Activated T-helper 1 cell treated with anti-CD3 and anti-CD28 coated beads, Interleukin-2, amount 50 U/mL, for 16 hours (primary cell): ENCODE data around the gene MED23.

Experiments used
- DNase-seq, 2 donors: peaks; one replicate each; pipeline ENCODE4 v3.0.0-alpha.2; 2020; ENCODE audit warnings: low read depth in 1 of 2, low spot score in 1 of 2

Gene MED23, protein sequence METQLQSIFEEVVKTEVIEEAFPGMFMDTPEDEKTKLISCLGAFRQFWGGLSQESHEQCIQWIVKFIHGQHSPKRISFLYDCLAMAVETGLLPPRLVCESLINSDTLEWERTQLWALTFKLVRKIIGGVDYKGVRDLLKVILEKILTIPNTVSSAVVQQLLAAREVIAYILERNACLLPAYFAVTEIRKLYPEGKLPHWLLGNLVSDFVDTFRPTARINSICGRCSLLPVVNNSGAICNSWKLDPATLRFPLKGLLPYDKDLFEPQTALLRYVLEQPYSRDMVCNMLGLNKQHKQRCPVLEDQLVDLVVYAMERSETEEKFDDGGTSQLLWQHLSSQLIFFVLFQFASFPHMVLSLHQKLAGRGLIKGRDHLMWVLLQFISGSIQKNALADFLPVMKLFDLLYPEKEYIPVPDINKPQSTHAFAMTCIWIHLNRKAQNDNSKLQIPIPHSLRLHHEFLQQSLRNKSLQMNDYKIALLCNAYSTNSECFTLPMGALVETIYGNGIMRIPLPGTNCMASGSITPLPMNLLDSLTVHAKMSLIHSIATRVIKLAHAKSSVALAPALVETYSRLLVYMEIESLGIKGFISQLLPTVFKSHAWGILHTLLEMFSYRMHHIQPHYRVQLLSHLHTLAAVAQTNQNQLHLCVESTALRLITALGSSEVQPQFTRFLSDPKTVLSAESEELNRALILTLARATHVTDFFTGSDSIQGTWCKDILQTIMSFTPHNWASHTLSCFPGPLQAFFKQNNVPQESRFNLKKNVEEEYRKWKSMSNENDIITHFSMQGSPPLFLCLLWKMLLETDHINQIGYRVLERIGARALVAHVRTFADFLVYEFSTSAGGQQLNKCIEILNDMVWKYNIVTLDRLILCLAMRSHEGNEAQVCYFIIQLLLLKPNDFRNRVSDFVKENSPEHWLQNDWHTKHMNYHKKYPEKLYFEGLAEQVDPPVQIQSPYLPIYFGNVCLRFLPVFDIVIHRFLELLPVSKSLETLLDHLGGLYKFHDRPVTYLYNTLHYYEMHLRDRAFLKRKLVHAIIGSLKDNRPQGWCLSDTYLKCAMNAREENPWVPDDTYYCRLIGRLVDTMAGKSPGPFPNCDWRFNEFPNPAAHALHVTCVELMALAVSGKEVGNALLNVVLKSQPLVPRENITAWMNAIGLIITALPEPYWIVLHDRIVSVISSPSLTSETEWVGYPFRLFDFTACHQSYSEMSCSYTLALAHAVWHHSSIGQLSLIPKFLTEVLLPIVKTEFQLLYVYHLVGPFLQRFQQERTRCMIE (N-terminal part only)

DNA sequence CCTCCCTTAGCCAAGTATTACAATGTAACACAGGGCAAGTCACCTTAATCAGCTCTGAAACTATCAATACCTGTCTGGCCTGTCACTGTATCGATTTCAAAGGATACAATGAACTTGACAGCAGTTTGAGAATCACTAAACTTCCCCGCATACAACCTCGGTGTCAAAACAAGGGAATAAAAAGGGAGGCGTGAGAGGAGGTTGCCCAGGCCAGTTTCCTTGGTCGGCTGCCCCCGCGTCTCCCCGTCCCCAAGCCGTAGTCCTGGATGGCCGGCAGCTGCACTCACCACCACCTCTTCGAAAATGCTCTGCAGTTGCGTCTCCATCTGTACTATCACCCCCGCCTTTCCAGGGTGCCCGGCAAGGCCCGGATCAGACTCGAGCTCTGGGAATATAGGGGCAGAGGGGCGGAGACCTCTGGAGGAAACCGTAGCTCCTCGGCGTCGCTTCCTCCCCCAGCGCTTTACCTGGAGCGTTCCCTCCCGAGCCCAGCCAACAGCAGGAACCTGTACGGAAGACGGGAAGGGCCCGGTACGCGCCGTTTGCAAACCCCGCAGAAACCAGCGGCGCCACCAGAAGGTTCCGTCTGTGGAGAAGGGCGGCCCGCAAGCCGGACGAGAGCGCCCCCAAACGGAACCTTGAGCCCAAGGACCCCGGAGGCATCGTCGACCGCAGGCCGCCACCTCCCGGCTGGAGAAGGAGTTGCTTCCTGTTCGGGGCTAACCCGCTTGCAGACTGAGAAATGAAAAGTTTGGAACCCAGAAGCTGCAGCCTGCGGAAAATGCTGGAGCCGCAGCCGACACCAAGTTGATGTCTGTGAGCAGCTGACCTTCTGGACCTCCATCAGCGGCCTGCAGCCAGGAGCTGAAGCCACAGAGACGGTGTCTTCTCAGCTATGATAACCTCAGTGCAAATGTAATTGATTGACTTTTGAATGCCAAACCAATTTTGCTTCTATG, at the start of gene MED23:
MED23 (minus strand) TSS at position 519 of the 959 bp plus-strand sequence; CDS start at position 326, 193 bp downstream.
- peak; percentile 91 to 93 for DNase-seq

DNA sequence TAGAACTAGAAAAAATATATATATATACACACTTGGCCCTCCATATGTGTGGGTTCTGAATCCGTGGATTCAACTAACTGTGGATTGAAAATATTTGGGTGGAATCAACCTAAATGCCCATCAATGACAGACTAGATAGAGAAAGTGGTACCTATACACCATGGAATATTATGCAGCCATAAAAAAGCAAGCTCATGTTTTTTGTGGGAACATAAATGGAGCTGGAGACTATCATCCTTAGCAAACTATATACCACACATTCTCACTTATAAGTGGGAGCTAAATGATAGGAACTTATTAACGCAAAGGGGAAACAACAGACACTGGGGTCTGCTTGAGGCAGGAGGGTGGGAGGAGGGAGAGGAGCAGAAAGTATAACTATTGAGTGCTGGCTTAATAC, 45.1 kb upstream of the MED23 start:
- DNase-seq: no peak

DNA sequence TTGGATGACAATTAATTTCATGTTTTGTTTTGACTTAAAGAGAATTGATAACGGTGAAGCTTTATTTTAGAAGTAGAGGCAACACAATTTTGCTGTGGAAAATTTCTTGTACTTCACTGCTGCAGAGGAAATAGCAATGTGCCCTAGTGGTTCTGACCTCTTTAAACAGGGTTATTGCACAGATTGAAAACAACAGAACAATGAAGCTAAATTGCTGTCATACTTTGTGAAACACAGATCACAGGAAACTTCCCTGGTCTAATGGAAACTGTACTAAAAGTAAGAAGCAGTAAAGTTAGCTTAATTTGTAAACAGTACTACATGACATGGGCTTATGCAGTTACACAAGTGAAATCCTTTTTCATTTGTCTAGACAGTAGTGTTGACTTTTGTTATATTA, 41.8 kb upstream of the MED23 start:
- no peak for DNase-seq

DNA sequence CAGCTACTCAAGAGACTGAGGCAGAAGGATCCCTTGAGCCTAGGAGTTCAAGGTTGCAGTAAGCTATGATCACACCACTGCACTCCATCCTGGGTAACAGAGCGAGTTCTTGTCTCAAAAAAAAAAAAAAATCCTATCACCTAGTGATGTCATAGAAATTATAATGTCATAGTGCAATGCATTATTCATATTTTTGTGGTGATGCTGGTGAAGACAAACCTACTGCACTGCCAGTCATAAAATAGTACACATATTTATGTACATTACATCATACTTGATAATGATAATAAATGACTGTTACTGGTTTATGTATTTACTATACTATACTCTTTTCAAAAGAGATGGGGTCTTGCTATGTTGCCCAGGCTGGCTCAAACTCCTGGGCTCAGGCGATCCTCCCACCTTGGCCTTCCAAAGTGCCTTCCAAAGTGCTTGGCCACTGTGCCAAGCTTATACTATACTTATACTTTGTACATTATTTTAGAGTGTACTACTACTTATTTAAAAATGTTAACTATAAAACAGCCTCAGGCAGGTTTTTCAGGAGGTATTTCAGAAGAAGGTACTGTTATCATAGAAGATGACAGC, 35.6 kb upstream of the MED23 start:
- no peak for DNase-seq

DNA sequence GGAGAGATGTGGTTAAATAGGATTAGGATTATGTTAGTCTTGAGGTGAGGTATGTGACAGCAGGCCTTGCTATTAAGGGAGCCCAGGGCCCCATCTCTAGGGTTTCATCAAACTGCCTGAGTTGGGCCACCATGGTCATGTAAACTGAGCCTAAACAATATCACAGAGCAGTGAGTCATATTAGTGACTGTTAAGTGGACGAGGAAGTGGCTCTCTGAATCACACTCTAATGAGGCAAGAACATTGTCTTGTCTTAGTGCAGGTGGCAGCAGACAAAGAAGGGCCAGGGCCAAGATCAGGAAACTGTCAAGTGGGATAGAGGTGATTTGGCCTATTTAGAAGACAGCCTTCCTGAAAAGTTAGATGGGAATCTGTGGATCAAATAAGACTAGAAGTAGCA, 32.2 kb upstream of the MED23 start:
- DNase-seq: no peak

DNA sequence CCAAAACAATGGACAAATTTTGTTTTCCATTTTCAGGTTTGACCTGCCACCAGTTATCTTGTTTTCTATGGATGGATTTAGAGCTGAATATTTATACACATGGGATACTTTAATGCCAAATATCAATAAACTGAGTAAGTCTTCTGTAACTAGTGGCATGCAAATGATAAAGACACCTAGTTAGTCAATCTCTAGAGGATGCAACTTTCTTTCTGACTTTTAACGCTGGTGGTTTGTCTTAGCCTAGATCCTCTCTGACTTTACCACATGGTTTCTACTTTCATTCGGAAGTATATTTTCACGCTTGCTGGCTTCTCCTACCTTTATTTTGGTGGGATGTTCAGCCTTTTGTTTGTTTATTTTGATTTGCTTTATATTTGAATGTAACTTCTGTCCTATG, 30.2 kb upstream of the MED23 start:
- no peak for DNase-seq

DNA sequence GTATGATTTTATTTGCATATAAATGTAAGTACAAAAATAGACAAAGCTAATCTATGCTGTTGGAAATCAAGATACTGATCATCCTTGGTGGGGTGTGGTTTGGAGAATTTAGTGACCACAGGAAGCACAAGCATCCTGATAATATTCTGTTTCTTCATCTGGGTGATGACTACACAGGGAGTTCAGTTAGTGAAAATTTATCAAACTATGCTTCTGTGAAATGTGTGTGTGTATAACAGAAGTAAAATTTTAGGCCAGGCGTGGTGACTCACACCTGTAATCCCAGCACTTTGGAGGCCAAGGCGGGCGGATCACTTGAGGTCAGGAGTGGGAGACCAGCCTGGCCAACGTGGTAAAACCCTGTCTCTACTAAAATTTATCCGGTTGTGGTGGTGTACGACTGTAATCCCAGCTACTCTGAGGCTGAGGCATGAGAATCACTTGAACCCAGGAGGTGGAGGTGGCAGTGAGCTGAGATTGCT, 29.6 kb upstream of the MED23 start:
- DNase-seq: no peak

DNA sequence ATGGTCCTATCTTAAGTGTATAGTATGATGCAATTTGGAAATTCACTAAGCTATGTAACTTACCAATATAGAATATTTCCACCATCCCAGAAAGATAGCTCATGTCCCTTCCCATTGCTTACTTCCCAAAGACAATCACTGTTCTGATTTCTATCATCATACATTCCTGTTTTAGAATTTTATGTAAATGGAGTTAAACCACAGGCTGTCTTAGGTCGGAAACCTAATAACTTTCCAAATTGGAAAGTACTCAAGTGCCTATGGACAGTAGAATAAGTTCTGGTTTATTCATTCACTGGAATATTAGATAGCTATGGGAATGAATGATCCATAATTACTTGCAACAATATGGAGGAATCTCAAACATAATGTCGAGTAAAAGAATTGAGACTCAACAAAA, 29.2 kb upstream of the MED23 start:
- DNase-seq: no peak

DNA sequence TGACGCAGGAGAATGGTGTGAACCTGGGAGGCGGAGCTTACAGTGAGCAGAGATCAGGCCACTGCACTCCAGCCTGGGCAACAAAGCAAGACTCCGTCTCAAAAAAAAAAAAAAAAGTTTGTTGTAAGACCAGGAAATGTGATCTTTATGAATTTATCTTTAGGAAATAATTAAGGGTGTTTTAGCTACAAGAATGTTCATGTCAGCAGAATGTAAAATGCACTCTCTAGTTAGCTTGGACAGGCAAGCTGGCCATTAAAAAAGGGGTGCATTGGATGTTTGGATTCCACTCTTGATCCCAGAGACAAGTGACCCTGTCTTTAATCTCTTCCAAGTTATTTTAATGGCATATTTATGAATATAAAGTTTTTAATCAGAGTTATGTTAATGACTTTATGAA, 28.6 kb upstream of the MED23 start:
- DNase-seq: no peak

DNA sequence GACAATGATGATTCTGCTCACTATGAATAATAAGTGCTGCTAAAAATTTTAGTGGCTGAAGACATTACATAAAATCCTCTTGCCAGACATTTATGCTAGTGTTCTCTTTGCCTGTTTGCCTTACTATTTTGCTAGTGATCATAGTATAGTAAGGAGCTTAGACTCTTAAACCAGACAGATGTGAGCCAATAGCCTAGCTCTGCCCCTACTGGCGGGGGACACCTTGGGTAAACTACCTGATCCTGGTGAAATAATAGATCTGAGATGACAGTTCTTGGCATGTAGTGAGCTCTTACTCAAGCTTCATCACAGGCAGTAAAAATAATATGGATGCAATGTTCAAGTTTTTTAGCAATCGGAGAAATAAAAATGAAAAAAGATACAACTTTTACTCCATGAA, 27.9 kb upstream of the MED23 start:
- DNase-seq: no peak

DNA sequence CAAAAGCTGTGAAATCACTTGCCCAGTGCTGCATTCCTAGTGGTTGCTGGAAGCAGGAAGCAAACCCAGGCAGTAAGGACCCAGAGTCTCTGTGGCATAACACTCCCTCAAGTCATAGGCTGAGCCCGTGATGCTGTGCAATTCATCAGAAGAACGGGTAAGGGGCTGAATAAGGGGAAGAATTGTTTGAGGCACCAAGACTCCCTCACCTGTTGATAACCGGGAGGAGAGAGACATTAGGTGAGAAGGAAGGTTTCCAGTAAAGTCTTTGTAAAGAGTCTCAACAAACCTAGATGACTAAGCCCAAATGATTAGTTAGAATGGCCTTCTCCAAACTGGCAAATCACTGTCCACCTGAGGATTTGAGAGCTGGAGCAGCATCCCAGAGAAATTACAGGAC, 27.3 kb upstream of the MED23 start:
- DNase-seq: no peak

DNA sequence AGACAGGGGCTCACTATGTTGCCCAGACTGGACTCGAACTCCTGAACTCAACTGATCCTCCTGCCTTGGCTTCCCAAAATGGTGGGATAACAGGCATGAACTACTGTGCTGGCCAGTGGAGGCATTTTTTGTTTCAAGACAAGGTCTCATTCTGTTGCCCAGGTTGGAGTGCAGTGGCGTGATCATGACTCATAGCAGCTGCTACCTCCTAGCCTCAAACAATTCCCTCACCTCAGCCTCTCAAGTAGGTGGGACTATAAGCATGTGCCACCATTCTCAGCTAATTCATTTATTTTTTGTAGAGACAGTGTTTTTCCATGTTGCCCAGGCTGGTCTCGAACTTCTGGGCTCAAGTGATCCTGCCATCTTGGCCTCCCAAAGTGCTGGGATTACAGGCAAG, 26.3 kb upstream of the MED23 start:
- DNase-seq: no peak

DNA sequence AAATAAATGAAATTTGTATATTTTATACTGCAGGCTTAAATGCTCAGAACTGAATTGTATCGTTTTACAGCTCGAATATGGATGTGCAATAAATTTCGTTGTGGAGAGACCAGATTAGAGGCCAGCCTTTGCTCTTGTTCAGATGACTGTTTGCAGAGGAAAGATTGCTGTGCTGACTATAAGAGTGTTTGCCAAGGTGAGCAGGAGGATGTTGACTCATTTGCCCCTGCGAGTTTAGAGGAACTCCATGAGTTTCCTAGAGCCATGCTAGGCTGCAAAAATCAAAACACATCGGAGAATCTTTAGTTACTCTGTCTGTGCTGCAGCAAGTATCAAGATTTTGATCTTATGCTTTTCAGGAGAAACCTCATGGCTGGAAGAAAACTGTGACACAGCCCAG, 24.4 kb upstream of the MED23 start:
- no peak for DNase-seq

DNA sequence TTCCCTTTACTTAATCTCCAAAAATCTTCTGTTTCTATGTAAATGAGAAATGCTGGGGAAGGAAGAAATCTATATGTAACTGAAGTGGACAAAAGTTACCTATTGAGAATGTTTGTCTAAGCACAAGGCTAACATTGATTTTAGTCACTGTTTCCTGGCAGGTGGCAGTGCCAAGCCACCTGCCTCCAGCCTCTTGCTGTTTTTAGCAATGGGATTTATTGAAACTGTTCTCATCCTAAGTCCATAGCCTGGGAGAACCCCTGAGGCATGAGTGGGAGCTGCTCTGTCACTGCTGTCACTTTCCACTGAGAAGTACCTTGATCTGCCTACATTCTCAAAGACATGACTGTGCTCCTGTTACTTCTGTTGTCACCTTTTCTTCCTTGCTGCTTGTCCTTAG, 23.7 kb upstream of the MED23 start:
- DNase-seq: no peak

DNA sequence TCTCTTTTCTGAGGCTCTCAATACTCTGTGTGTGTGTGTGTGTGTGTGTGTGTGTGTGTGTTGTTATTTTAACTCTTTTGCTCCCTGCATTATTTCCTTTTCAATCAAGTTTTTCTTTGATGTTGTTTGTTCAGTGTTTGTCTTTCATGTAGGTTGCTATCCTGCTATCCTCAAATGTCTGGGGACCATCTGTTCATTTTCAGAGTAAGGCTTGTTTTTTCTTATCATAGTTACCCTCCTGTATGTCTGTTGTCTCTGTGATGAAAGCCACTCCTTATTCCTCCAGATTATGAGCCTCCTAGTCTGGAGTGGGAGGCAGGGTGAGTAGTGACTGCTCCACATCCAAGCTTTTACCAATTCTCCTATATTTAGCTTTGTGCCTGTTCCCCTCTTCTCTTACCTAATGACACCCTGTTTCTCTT, 18.2 kb upstream of the MED23 start:
- DNase-seq: no peak

DNA sequence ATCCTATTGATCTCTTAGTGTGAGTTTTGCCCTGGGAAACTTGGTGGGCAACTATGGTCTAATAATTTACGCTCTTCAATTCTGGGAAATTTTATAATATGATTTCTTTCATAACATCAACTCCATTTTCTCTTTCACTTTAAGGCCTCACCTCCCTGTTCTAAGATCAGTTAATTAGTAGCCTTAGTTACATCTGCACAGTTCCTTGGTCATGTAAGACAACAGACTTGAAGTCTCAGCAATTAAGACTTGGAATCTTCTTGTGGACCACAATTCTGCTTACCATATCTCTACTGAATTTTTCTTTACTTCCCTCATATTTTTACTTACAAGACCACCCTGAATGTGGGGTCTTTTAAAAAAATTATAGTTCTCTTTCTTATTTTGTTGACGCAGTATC, 17.8 kb upstream of the MED23 start:
- DNase-seq: no peak

DNA sequence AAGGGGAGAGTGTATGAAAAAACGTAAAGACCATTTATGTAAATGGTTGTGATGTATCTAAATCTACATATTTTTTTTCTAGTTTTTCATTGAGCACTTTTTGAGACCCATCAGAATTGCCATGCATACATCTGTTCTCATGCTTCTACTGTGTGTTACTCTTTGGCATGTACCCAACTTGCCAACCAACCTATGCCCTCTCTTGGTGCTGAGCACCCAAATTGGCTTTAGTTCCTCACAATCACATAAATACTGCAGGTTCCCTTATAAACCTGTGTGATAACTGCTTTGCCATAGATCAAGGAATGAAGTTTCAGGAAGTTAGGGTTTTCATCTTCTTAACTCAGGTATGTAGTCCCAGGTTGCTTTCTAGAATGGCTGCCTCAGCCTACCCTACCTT, 16.9 kb upstream of the MED23 start:
- DNase-seq: no peak

DNA sequence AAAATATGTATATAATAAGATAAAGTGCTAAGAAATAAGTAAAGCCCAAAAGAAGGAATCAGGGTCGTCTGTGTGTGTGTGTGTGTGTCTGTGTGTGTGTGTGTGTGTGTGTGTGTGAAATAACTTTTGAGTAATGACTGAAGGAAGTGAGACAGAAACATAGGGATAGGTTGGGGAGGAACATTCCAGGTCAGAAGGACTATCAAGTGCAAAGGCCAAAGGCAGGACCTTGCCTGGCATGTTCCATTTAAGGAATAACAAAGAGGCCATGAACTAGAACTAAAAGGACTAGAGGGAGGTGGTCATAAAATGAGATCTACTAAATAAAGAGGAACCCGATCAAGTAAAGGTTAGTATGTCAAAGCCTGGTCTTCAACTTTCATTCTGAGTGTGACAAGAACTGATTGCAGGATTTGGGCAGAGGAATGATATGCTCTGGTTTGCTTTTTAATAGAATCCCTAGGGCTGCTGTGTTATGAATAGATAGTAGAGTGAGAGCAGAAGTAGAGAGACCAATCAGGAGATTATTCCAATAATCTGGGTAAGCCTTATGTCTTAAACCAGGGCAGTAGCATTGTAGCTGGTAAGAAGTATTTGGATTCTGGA, 15.9 kb upstream of the MED23 start:
- no peak for DNase-seq

DNA sequence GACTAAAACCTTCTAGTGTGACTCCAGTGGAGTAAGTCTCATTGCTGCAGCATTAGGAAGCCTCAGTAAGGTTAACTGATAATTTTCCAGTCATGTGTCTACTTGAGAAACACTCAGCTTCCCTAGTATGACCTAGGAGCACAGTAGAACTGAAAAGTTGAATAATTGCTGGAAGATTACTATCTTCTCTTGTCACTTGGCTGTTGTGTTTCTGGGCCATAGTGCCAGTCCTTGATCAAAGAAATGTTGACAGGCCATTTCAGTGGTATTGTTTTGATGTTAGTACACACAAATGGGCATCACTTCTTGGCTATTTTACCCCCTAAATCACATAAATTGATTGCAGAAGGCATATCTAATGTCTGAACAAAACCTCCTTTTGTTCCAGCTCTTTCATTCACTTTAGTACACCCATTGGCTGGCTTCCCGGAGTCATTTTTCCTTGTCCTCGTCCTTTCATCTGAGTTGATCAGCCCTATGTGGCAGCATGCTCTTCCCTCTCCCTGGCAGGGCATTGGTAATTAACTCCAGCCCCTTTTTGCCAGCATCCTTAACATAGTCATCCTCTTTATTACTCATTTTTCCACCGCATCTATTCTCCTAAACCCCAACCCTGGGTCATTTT, 15.1 kb upstream of the MED23 start:
- no peak for DNase-seq
